ENCODE results near the gene SECISBP2L.
A peak's percentile ranks its signal among the peaks of the same experiment; 100 is the strongest.
"Not testable (repeated sequence)": the region's sequence is repeated elsewhere in the genome, so short reads cannot be mapped to it uniquely, and the experiment has no call there.

The SECISBP2L gene

GRCh38 chr15:48989170-48989569, 57.1 kb downstream of the SECISBP2L start:
- DNase-seq, result no peak

- DNase-seq, result no peak
These were observed 59.1 kb downstream of the SECISBP2L start for GRCh38 chr15:48987142-48987541.

- no peak for DNase-seq
These were observed 60.0 kb downstream of the SECISBP2L start for GRCh38 chr15:48986240-48986639.

GRCh38 chr15:48985516-48985915, 60.7 kb downstream of the SECISBP2L start:
- DNase-seq, result no peak

DNA sequence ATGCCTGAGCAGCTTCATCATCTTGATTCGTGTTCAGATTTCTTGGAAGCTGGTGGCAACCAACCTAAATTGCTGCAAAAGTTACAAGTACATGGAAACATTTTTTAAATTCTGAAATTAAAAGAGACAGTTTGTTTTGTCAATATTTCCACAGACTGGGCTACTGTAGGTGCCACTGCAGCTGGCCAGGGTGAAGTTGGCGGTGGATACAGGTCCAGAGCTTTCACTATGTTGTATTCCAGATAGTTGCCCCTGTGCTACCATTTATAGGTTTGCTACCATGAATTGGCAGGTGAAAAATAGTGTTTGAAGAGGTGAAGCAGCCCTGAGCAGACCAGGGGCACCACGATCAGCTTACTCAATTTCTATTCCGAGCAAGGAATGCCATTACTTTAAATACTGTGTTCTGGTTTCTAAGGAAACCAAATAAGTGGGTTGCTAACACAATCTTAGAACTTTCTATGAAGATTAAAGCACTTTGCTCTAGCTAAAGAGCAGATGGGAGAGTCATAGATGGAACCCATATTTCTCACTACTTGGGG, 61.4 kb downstream of the SECISBP2L start:
- no peak for DNase-seq

- DNase-seq, result no peak
These were observed 62.1 kb downstream of the SECISBP2L start for GRCh38 chr15:48984021-48984710.

DNA sequence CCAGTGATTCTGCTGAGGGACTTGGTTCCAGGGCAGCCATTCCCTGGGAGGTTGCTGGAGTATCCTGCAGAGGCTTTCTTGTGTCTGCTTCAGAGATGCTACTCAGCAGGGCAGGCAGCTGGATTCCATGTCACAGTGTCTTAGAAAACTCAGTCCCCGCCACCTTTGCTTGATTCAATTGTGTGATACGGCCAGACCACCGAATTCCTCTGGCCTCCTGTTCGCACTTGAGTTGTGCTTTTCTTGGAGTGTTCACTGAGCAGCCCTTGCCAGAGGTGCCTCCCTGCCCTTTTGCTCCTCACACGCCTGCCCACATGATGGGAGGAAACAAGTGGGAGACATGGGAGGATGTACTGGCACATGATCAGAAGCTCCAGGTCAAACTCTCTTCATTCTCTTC, 62.9 kb downstream of the SECISBP2L start:
- no peak for DNase-seq

DNA sequence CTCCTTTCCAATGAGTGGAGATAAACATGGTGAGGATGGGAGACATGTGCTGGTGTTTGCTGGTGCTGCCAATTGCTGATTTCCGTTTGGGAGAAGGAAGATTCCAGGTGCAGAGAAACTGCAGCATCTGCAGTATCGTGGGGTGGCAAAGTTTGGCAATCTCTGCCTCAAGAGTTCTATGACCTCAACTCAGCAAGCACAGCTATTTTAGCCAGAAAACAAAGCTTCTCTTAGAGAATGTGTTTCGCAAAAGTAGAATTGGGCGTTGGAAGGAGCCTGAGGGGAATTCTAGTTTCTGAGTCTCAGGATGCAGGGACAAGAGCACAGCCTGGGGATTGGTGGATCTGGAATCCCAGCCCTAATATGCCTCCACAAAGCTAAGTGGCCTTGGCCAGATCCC, 64.3 kb downstream of the SECISBP2L start:
- no peak for DNase-seq

GRCh38 chr15:48978638-48979037, 67.6 kb downstream of the SECISBP2L start:
- no peak for DNase-seq

DNA sequence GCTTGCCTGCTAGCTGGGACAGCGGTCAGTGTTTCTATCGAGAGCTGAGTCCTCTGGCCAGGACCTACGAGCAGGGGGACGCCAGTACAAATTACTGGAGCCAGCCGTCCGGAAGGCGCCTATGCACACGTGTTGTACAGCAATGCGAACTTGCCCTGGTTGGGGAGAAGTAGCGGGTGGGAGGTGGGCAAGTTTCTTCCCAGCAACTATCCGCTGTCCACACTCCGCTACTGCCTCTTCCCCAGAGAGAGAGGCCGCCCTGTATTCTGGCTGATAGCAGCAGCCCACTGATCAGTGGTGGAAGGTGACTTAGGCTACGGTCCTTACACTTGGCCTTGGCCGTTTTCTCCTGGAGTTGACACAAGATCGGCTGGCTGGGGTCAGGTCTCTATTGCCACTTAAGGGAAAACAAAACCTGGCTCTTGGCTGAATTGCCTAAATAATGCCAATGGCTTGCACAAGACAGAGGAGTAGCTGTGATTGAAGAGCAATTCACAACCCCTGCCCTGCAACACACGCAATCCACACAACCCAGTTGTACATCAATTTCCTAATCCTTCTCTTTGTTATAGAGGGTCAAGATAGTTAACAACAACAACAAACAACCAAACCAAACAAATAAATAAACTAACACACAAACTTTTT, 69.7 kb downstream of the SECISBP2L start:
- no peak for DNase-seq

GRCh38 chr15:48975472-48976419, 70.5 kb downstream of the SECISBP2L start:
- peak; percentile 57 for DNase-seq

- DNase-seq, result no peak
These were observed 71.4 kb downstream of the SECISBP2L start for GRCh38 chr15:48974882-48975281.

- DNase-seq, result no peak
These were observed 73.3 kb downstream of the SECISBP2L start for GRCh38 chr15:48972750-48973503.

DNA sequence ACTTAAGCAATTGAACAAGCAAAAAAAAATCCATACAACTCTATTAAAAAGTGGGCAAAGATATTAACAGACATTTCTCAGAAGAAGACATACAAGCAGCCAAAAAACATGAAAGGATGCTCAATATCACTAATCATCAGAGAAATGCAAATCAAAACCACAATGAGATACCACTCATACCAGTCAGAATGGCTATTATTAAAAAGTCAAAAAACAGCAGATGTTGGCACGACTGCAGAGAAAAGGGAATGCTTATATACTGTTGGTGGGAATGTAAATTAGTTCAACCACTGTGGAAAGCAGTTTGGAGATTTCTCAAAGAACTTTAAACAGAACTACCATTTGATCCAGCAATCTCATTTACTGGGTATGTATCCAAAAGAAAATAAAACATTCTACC, 75.3 kb downstream of the SECISBP2L start:
- DNase-seq, result not testable (repeated sequence)

GRCh38 chr15:48968066-48968465, 78.2 kb downstream of the SECISBP2L start:
- DNase-seq, result no peak

- DNase-seq, result no peak
These were observed 78.9 kb downstream of the SECISBP2L start for GRCh38 chr15:48967336-48967735.

DNA sequence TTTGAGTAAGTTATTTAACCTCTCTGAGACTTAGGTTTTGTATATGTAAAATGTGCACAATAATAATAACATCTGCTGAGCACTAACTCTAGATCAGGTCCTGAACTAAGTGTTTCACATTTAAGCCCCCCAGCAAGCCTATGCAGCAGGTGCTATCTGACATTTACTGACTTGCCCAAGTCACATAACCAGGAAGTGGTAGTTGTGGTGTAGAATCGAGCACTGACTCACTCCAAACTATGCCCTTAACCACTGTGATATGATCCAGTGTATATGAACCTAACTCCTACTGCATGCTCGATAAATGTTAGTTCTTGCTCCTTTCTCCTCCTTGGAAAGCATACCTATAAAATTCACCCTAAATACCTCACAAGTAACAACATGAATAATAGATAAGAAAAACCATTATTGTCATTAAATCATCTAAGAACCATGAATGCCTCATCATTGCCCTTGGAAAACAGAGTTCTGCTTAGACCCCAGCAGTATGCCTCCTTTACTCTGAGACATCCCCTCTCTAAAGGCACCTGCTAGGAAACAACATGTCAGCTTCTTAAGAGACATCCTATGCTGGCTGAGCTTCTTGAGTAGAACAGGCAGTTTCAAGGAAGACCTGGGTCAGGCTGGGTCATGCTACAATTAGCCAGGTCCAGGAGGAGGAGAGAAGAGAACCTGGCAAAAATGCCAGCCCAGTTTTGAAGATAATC, 79.5 kb downstream of the SECISBP2L start:
- no peak for DNase-seq

- peak; percentile 5 for DNase-seq
These were observed 80.3 kb downstream of the SECISBP2L start for GRCh38 chr15:48965972-48966371.

- DNase-seq, result no peak
These were observed 81.3 kb downstream of the SECISBP2L start for GRCh38 chr15:48964898-48965297.

GRCh38 chr15:48963524-48964113, 82.6 kb downstream of the SECISBP2L start, which contains the start of gene SHC4:
TSS of gene SHC4 (minus strand) at chr15:48963919. CDS start at chr15:48963015, 904 bp downstream.
- peak; percentile 57 for DNase-seq
